NB4 (cell line): Measurements from ENCODE around the gene APC2.

Source experiments
- CTCF ChIP-seq: IDR thresholded peaks from one replicate; pipeline ENCODE4 v1.5.1; 2012; ENCODE audit warnings: low read depth, low read length
- MAX ChIP-seq: IDR thresholded peaks from 2 replicates; pipeline ENCODE4 v1.6.1; 2011; ENCODE audit warnings: low read depth, low read length
- POLR2A ChIP-seq: IDR thresholded peaks from 2 replicates; pipeline ENCODE4 v1.6.1; 2011; ENCODE audit warnings: mild to moderate bottlenecking; ENCODE audit not compliant: insufficient read length; ENCODE audit errors: extremely low read depth

GRCh38 chr19:1406774-1407527 is 43.0 kb upstream of the APC2 start:
- TF ChIP-seq CTCF (no peak), MAX (peak; percentile 95), POLR2A (peak; percentile 32)
